Keratinocyte (primary cell): ENCODE results near the gene SPATA13. TPM values are rescaled to one million over a fixed set of nuclear protein-coding genes. Genes with fewer than 3 reads are reported as not detected.

Experiments used
- DNase-seq: peaks from one replicate; pipeline ENCODE4 v3.0.0-alpha.2; 2011; ENCODE audit warnings: low read depth, missing footprints, low spot score
- FAIRE-seq: peaks from 2 replicates; lab custom pipeline; 2011; peaks lifted over from hg19 to GRCh38; lab: Jason Lieb, UNC
- H2AFZ ChIP-seq: 2 replicates; pipeline ENCODE4 v1.6.0; 2012; ENCODE audit warnings: low read length, control low read depth, inconsistent platforms; ENCODE audit not compliant: control insufficient read depth
- H3K27ac ChIP-seq: 2 replicates; pipeline ENCODE4 v1.5.1; 2011; ENCODE audit warnings: low read length; ENCODE audit not compliant: control insufficient read depth, insufficient read depth
- H3K27me3 ChIP-seq: 3 replicates; pipeline ENCODE4 v1.6.0; 2011; ENCODE audit warnings: low read length; ENCODE audit not compliant: control insufficient read depth, insufficient read depth; ENCODE audit errors: extremely low read depth
- H3K36me3 ChIP-seq, 2 experiments: 2 replicates in 1 of 2; 3 replicates in 1 of 2; pipeline ENCODE4 v1.5.1; 2011; ENCODE audit warnings: low read length in 2 of 2, mild to moderate bottlenecking in 1 of 2; ENCODE audit not compliant: control insufficient read depth in 2 of 2, insufficient read depth in 2 of 2; ENCODE audit errors: extremely low read depth in 1 of 2
- H3K4me1 ChIP-seq: 3 replicates; pipeline ENCODE4 v1.5.1; 2011; ENCODE audit warnings: low read length; ENCODE audit not compliant: control insufficient read depth, insufficient read depth; ENCODE audit errors: extremely low read depth
- H3K4me2 ChIP-seq: 3 replicates; pipeline ENCODE4 v1.6.0; 2011; ENCODE audit warnings: low read depth, low read length; ENCODE audit not compliant: control insufficient read depth, insufficient read depth; ENCODE audit errors: extremely low read depth
- H3K4me3 ChIP-seq, 3 experiments: fragments of 200-600 bp in 1 of 3; sonication (generic) in 1 of 3; 2 replicates in 2 of 3; 3 replicates in 1 of 3; pipeline ENCODE4 v1.5.1; 2011 to 2016; ENCODE audit warnings: low read length in 3 of 3, mild to moderate bottlenecking in 3 of 3, control low read depth in 2 of 3, inconsistent platforms in 1 of 3, low read depth in 1 of 3, mixed read lengths in 1 of 3, mixed run types in 1 of 3, moderate library complexity in 1 of 3; ENCODE audit not compliant: control insufficient read depth in 2 of 3, insufficient read depth in 2 of 3; ENCODE audit errors: extremely low read depth in 1 of 3
- H3K79me2 ChIP-seq: 2 replicates; pipeline ENCODE4 v1.6.0; 2012; ENCODE audit warnings: low read length; ENCODE audit not compliant: control insufficient read depth, insufficient read depth
- H3K9ac ChIP-seq: 3 replicates; pipeline ENCODE4 v1.6.0; 2011; ENCODE audit warnings: low read length; ENCODE audit not compliant: control insufficient read depth, insufficient read depth; ENCODE audit errors: extremely low read depth
- H3K9me1 ChIP-seq: 3 replicates; pipeline ENCODE4 v1.6.0; 2011; ENCODE audit warnings: low read length; ENCODE audit not compliant: control insufficient read depth, insufficient read depth; ENCODE audit errors: extremely low read depth
- H3K9me3 ChIP-seq: 2 replicates; pipeline ENCODE4 v1.5.1; 2012; ENCODE audit warnings: low read depth, low read length; ENCODE audit not compliant: control insufficient read depth
- H4K20me1 ChIP-seq: 3 replicates; pipeline ENCODE4 v1.6.0; 2011; ENCODE audit warnings: low read length; ENCODE audit not compliant: control insufficient read depth, insufficient read depth; ENCODE audit errors: extremely low read depth
- CTCF ChIP-seq, 3 experiments: IDR thresholded peaks in 1 of 3; conservative IDR thresholded peaks in 1 of 3; optimal IDR thresholded peaks in 1 of 3; 2 replicates in 2 of 3; 3 replicates in 1 of 3; pipeline versions ENCODE3 to v1.5.1; 2011; ENCODE audit warnings: low read length in 3 of 3, mild to moderate bottlenecking in 3 of 3, moderate library complexity in 2 of 3, control low read depth in 1 of 3, inconsistent platforms in 1 of 3; ENCODE audit not compliant: insufficient read depth in 2 of 3; ENCODE audit errors: extremely low read depth in 1 of 3
- EZH2 ChIP-seq: IDR thresholded peaks from one replicate; pipeline ENCODE4 v1.6.1; 2012; ENCODE audit warnings: inconsistent platforms, mild to moderate bottlenecking, low read length, moderate library complexity
- dilution Hi-C: fragments of 300-500 bp; cut with MboI; formaldehyde crosslinking; loops from one replicate; pipeline ENCODE4 v1.7.0; 2020; ENCODE audit warnings: low sequenced_read_pairs; ENCODE audit not compliant: extremely low pct_ligation_motif_present
- polyA plus RNA-seq, 5 experiments: library from polyadenylated mRNA; depleted of rRNA in 3 of 5; stranded (reverse) in 3 of 5; stranded (forward) in 1 of 5; unstranded in 1 of 5; fragments of >200 nt; gene quantifications; 1 replicate in 1 of 5; 2 replicates in 3 of 5; 3 replicates in 1 of 5; pipeline versions ENCODE4 v1.2.1 to v1.2.3, GENCODE V29; 2011 to 2012; ENCODE audit warnings: missing spikeins in 2 of 5, low read depth in 1 of 5, low replicate concordance in 1 of 5

SPATA13 gene
- polyA plus RNA-seq, 1 donor (not counting 4 experiments of a cell fraction or from before 2014, with no cell fraction given), result 1.2 TPM

GRCh38 chr13:24146961-24147569 is 13.5 kb upstream of the SPATA13 start:
- H3K36me3 ChIP-seq, result no peaks in the 10 kb centered on the region
- DNase-seq (no peak), FAIRE-seq (no peak)
- H3K4me3 ChIP-seq, result no peak overlapping the region
- H3K9ac ChIP-seq, result no peak overlapping the region
- no peaks in the 10 kb centered on the region for H3K79me2 ChIP-seq
- no peak for TF ChIP-seq CTCF (optimal IDR thresholded peaks at IDR 0.05 in 1 of 3, IDR thresholded peaks at IDR 0.05 in 1 of 3, conservative IDR thresholded peaks at IDR 0.05 in 1 of 3; ENCODE audit: extremely low read depth in 1 of 3, insufficient read depth in 2 of 3, low read length in 3 of 3)
- TF ChIP-seq EZH2, result no peak
- no peak overlapping the region for H3K27ac ChIP-seq
- no peak overlapping the region for H3K4me2 ChIP-seq
- no peak overlapping the region for H2AFZ ChIP-seq
- H3K9me1 ChIP-seq, result no peaks in the 10 kb centered on the region
- no peaks in the 10 kb centered on the region for H4K20me1 ChIP-seq
- dilution Hi-C loops, result no loop called here
- peaks cover 8% of the 10 kb centered on the region for H3K27me3 ChIP-seq
- H3K9me3 ChIP-seq, result no peaks in the 10 kb centered on the region
- H3K4me1 ChIP-seq, result peaks cover 15% of the 10 kb centered on the region

GRCh38 chr13:24147570-24147963 is 13.0 kb upstream of the SPATA13 start:
- no peak overlapping the region for H3K9ac ChIP-seq
- dilution Hi-C loops, result no loop called here

More at GRCh38 chr13:24147570-24147963, 13.0 kb upstream of the SPATA13 start:
- Histone ChIP-seq H3K79me2 (no peaks in the 10 kb centered on the region), H3K4me1 (peaks cover 15% of the 10 kb centered on the region), H3K4me3 (no peak overlapping the region), H3K27ac (no peak overlapping the region), H2AFZ (no peak overlapping the region), H3K9me1 (no peaks in the 10 kb centered on the region), H4K20me1 (no peaks in the 10 kb centered on the region), H3K36me3 (no peaks in the 10 kb centered on the region), H3K4me2 (no peak overlapping the region), H3K9me3 (no peaks in the 10 kb centered on the region), H3K27me3 (peaks cover 8% of the 10 kb centered on the region)
- TF ChIP-seq EZH2, result no peak
- TF ChIP-seq CTCF (optimal IDR thresholded peaks at IDR 0.05 in 1 of 3, IDR thresholded peaks at IDR 0.05 in 1 of 3, conservative IDR thresholded peaks at IDR 0.05 in 1 of 3; ENCODE audit: extremely low read depth in 1 of 3, insufficient read depth in 2 of 3, low read length in 3 of 3), result no peak
- FAIRE-seq (no peak), DNase-seq (no peak)
